Natural killer cell (primary cell): ENCODE data around the gene ZNF644. TPM values are rescaled to one million over a fixed set of nuclear protein-coding genes. Genes with fewer than 3 reads are reported as not detected.

ENCODE experiments used
- ATAC-seq, 3 donors: fragments of 150-1000 bp in 2 of 3; fragments of 200-7000 bp in 1 of 3; cut with Tn5 transposase; 1 replicate in 1 of 3; 2 replicates in 2 of 3; pipeline ENCODE4 v1.10.0; 2021; ENCODE audit warnings: mild to moderate bottlenecking in 2 of 3, moderate library complexity in 2 of 3
- DNase-seq, 2 donors: peaks; one replicate each; pipeline versions ENCODE4 v3.0.0 to v3.0.0-alpha.2; 2013 to 2021; ENCODE audit warnings: mixed read lengths in 1 of 2
- H3K27ac ChIP-seq: one replicate; pipeline ENCODE4 v1.5.1; 2013; ENCODE audit warnings: mild to moderate bottlenecking, low read length
- H3K27me3 ChIP-seq: one replicate; pipeline ENCODE4 v1.6.1; 2013; ENCODE audit warnings: low read length; ENCODE audit not compliant: control insufficient read depth, insufficient read depth
- H3K36me3 ChIP-seq: one replicate; pipeline ENCODE4 v1.6.1; 2013; ENCODE audit warnings: low read length; ENCODE audit not compliant: control insufficient read depth, insufficient read depth
- H3K4me1 ChIP-seq: one replicate; pipeline ENCODE4 v1.6.1; 2013; ENCODE audit warnings: low read length; ENCODE audit not compliant: control insufficient read depth, insufficient read depth
- H3K4me3 ChIP-seq: one replicate; pipeline ENCODE4 v1.5.1; 2013; ENCODE audit warnings: low read length
- H3K9me3 ChIP-seq: one replicate; pipeline ENCODE4 v1.6.1; 2013; ENCODE audit warnings: low read length; ENCODE audit not compliant: control insufficient read depth, insufficient read depth
- H3K27ac Mint-ChIP-seq, 2 donors: one replicate each; pipeline ENCODE4 v1.8.0; 2022; ENCODE audit warnings: mild to moderate bottlenecking in 2 of 2, mixed read lengths in 2 of 2, moderate library complexity in 1 of 2
- H3K27me3 Mint-ChIP-seq, 2 donors: one replicate each; pipeline ENCODE4 v1.8.0; 2022; ENCODE audit warnings: low read depth in 2 of 2, mixed read lengths in 2 of 2
- H3K36me3 Mint-ChIP-seq: one replicate; pipeline ENCODE4 v1.8.0; 2022; ENCODE audit warnings: mixed read lengths
- H3K4me1 Mint-ChIP-seq, 2 donors: one replicate each; pipeline ENCODE4 v1.8.0; 2022; ENCODE audit warnings: mixed read lengths in 2 of 2
- H3K4me3 Mint-ChIP-seq: one replicate; pipeline ENCODE4 v1.8.0; 2022; ENCODE audit warnings: mild to moderate bottlenecking, moderate library complexity, mixed read lengths
- H3K9me3 Mint-ChIP-seq, 2 donors: one replicate each; pipeline ENCODE4 v1.8.0; 2022; ENCODE audit warnings: mixed read lengths in 2 of 2
- WGBS: methylation state at CpG from one replicate; pipeline ENCODE4 v1.1.7; 2013; ENCODE audit warnings: missing lambda C conversion rate; ENCODE audit not compliant: insufficient coverage; 5-methylcytosine and 5-hydroxymethylcytosine counted together
- intact Hi-C: fragments of 100-400 bp; cut with micrococcal nuclease; formaldehyde crosslinking; loops from one replicate; pipeline ENCODE4 v1.14.2; 2022
- total RNA-seq, 4 donors: library from RNA; stranded (reverse); fragments of 120-200 nt in 1 of 4; gene quantifications; one replicate each; pipeline versions ENCODE4 v1.2.3 to v1.2.4, GENCODE V29; 2013 to 2022
- TF ChIP-seq, protein P1 (sequence below): fragments of 200-600 bp; IDR thresholded peaks from one replicate; pipeline ENCODE4 v1.8.0; 2022; ENCODE audit warnings: antibody characterized with exemption

ZNF644 gene
- total RNA-seq, 3 donors from 2014 or later (not counting 1 experiment from before 2014, with no cell fraction given): 135 to 157 (median 142) TPM

DNA sequence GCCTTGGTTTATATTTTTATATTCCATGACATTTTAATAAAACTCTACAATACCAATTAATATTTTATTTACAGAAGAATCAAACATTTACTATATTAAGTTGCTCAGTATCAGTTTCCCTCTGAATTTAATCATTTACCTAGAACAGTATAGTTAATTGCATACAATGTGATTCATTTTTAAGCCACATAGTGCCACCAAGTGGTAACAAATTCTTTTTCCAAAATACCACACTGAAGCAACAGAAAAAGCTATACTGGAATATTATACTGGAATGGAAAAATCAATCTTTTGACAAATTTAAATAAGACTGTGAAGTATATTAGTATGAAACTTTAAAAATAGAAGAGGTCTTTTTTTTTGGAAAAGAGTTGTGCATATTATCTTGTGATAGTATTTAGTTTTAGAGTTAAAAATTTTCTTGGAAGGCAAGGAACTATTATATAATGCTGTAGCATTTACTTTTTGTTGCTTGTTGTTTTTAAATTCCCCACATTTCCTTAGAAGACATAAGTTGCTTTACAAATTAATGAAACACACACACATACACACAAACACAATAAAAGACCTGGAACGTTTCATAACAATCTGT, 57.3 kb downstream of the ZNF644 start:
- H3K27me3 ChIP-seq: no peaks in the 10 kb centered on the region
- peaks cover 2% of the 10 kb centered on the region for H3K4me1 ChIP-seq
- Mint-ChIP-seq H3K36me3 (no peaks in the 10 kb centered on the region), H3K27ac (no peak overlapping the region), H3K4me3 (no peak overlapping the region), H3K9me3 (no peaks in the 10 kb centered on the region), H3K27me3 (no peaks in the 10 kb centered on the region), H3K4me1 (peaks cover 40 to 44% of the 10 kb centered on the region in 2 donors)
- intact Hi-C loops: loop anchor here (5.0 to 10.0 kb wide), 3 partner anchors 50 to 387 kb away; no protein-coding TSS in a partner anchor
- TF ChIP-seq, protein P1, sequence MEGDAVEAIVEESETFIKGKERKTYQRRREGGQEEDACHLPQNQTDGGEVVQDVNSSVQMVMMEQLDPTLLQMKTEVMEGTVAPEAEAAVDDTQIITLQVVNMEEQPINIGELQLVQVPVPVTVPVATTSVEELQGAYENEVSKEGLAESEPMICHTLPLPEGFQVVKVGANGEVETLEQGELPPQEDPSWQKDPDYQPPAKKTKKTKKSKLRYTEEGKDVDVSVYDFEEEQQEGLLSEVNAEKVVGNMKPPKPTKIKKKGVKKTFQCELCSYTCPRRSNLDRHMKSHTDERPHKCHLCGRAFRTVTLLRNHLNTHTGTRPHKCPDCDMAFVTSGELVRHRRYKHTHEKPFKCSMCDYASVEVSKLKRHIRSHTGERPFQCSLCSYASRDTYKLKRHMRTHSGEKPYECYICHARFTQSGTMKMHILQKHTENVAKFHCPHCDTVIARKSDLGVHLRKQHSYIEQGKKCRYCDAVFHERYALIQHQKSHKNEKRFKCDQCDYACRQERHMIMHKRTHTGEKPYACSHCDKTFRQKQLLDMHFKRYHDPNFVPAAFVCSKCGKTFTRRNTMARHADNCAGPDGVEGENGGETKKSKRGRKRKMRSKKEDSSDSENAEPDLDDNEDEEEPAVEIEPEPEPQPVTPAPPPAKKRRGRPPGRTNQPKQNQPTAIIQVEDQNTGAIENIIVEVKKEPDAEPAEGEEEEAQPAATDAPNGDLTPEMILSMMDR: peak; percentile 33
- ATAC-seq (no peak), DNase-seq (peak in 1 of 2 donors; percentile 42)
- H3K4me3 ChIP-seq: no peak overlapping the region
- H3K27ac ChIP-seq: no peak overlapping the region
- no CpG with 5 or more reads among the region's 1 CpG for WGBS
- no peaks in the 10 kb centered on the region for H3K9me3 ChIP-seq
- no peaks in the 10 kb centered on the region for H3K36me3 ChIP-seq

DNA sequence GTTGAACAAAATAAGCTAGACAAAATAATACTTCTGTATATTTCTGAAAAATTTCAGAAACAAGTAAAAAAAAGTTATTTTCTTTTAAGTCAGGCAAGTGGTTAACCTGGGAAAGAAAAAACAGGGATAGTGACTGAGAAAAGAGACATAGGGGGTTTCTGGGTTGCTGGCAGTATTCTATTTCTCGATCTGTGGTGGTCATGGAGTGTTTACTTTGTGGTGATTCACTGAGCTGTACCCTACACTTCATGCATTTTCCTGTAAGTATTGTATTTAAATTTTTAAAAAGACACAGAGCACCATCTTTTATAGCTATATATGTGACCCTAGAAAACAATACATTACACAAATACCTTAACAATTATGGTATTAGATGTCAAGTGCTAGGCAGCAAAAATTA, 58.2 kb downstream of the ZNF644 start:
- Mint-ChIP-seq H3K4me3 (no peak overlapping the region), H3K4me1 (peaks cover 42 to 44% of the 10 kb centered on the region in 2 donors), H3K27me3 (no peaks in the 10 kb centered on the region), H3K9me3 (no peaks in the 10 kb centered on the region), H3K27ac (no peak overlapping the region), H3K36me3 (no peaks in the 10 kb centered on the region)
- no peaks in the 10 kb centered on the region for H3K36me3 ChIP-seq
- no peak for ATAC-seq
- no peak for DNase-seq
- H3K27me3 ChIP-seq: no peaks in the 10 kb centered on the region
- intact Hi-C loops: loop anchor here (5.0 to 10.0 kb wide), 3 partner anchors 51 to 386 kb away; no protein-coding TSS in a partner anchor
- TF ChIP-seq, protein P1: no peak
- whole genome bisulfite sequencing: no CpG with 5 or more reads among the region's 1 CpG
- H3K27ac ChIP-seq: no peak overlapping the region
- no peak overlapping the region for H3K4me3 ChIP-seq
- H3K9me3 ChIP-seq: no peaks in the 10 kb centered on the region
- H3K4me1 ChIP-seq: no peaks in the 10 kb centered on the region

DNA sequence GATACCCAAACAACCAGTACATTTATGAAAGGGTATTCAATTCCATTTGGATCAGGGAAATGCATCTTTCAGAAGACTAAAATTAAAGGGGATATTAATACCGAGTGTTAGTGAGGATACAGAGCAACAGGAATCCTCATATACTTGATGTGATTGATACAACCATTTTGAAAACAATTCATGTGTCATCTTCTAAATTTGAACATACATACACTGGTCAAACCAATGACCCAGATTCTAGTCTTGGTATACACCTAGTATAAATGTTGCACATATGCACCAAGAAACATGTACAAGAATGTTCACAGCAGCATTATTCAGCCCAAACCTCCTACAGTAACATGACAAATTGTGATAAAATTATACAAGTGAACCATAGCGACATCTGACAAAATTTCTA, 58.6 kb downstream of the ZNF644 start:
- Mint-ChIP-seq H3K27ac (peak overlapping the region in 1 of 2 donors; percentile 3), H3K9me3 (no peaks in the 10 kb centered on the region), H3K27me3 (no peaks in the 10 kb centered on the region), H3K36me3 (no peaks in the 10 kb centered on the region), H3K4me1 (peaks cover 47 to 49% of the 10 kb centered on the region in 2 donors), H3K4me3 (no peak overlapping the region)
- H3K27ac ChIP-seq: no peak overlapping the region
- TF ChIP-seq, protein P1: no peak
- DNase-seq (no peak), ATAC-seq (no peak)
- no peaks in the 10 kb centered on the region for H3K9me3 ChIP-seq
- H3K4me1 ChIP-seq: no peaks in the 10 kb centered on the region
- WGBS: 100% methylated on average over 1 of the region's 2 CpGs
- no peaks in the 10 kb centered on the region for H3K27me3 ChIP-seq
- no peak overlapping the region for H3K4me3 ChIP-seq
- H3K36me3 ChIP-seq: no peaks in the 10 kb centered on the region
- intact Hi-C loops: loop anchor here (5.0 to 10.0 kb wide), 3 partner anchors 52 to 386 kb away; no protein-coding TSS in a partner anchor
